A673 (cell line): ENCODE data around the gene VPS26C. TPM values are rescaled to one million over a fixed set of nuclear protein-coding genes. Genes with fewer than 3 reads are reported as not detected.

Source experiments
- BruUV-seq: library from RNA; stranded (reverse); fragments of 400-500 nt; replicated peaks from 2 replicates; lab custom pipeline; 2021; lab: Mats Ljungman, UMichigan
- CTCF ChIA-PET: fragments of 300-600 bp; sonication (Branson Sonifier 250); formaldehyde crosslinking; loops from one replicate; lab custom pipeline; 2022; ENCODE audit warnings: antibody characterized with exemption; lab: Charles Lee
- POLR2A ChIA-PET: fragments of 300-600 bp; sonication (Branson Sonifier 250); formaldehyde crosslinking; loops from one replicate; lab custom pipeline; 2022; ENCODE audit warnings: antibody characterized with exemption; ENCODE audit not compliant: low non-redundant PET; lab: Charles Lee
- DNase-seq: peaks from one replicate; pipeline ENCODE4 v3.0.0-alpha.2; 2015; ENCODE audit warnings: low spot score
- H3K27ac ChIP-seq: fragments of 200-600 bp; sonication (generic); 2 replicates; pipeline ENCODE4 v1.5.1; 2016; ENCODE audit warnings: mixed run types, low read depth, mild to moderate bottlenecking, mixed read lengths, antibody characterized with exemption, low read length; ENCODE audit not compliant: poor library complexity, severe bottlenecking
- H3K27me3 ChIP-seq: fragments of 200-600 bp; sonication (generic); replicated peaks from 2 replicates; pipeline ENCODE4 v1.6.1; 2017; ENCODE audit warnings: mixed run types, low read depth, mild to moderate bottlenecking, mixed read lengths, antibody characterized with exemption, low read length; ENCODE audit not compliant: insufficient read depth, poor library complexity
- H3K36me3 ChIP-seq: fragments of 200-600 bp; sonication (generic); 2 replicates; pipeline ENCODE4 v1.6.1; 2016; ENCODE audit warnings: mixed run types, mild to moderate bottlenecking, mixed read lengths, antibody characterized with exemption, low read length; ENCODE audit not compliant: insufficient read depth, poor library complexity, severe bottlenecking
- H3K4me1 ChIP-seq: fragments of 200-600 bp; sonication (generic); 2 replicates; pipeline ENCODE4 v1.6.1; 2017; ENCODE audit warnings: mixed run types, mild to moderate bottlenecking, mixed read lengths, antibody characterized with exemption, low read length; ENCODE audit not compliant: insufficient read depth, poor library complexity, severe bottlenecking
- H3K4me3 ChIP-seq: fragments of 200-600 bp; sonication (generic); 2 replicates; pipeline ENCODE4 v1.5.1; 2016; ENCODE audit warnings: low read depth, mixed run types, mild to moderate bottlenecking, mixed read lengths, low read length; ENCODE audit not compliant: poor library complexity, severe bottlenecking
- H3K9me3 ChIP-seq: fragments of 200-600 bp; sonication (generic); 2 replicates; pipeline ENCODE4 v1.6.1; 2016; ENCODE audit warnings: mixed run types, low read depth, mild to moderate bottlenecking, mixed read lengths, antibody characterized with exemption, low read length; ENCODE audit not compliant: poor library complexity, severe bottlenecking
- EZH2 ChIP-seq: fragments of 200-600 bp; sonication (generic); IDR thresholded peaks from 2 replicates; pipeline ENCODE4 v1.6.1; 2017; ENCODE audit warnings: borderline replicate concordance, low read depth, mild to moderate bottlenecking, mixed read lengths, antibody characterized with exemption, low read length; ENCODE audit not compliant: poor library complexity, severe bottlenecking
- intact Hi-C: fragments of 100-400 bp; cut with micrococcal nuclease; formaldehyde crosslinking; loops from one replicate; pipeline ENCODE4 v1.10.0; 2022; ENCODE audit not compliant: unreplicated experiment
- total RNA-seq: library from RNA; stranded (reverse); gene quantifications from 2 replicates; pipeline ENCODE4 v1.2.3, GENCODE V29; 2021
- TF ChIP-seq, protein P1 (sequence below): fragments of 300-800, 200-600 bp; sonication (generic); conservative IDR thresholded peaks from 2 replicates; pipeline ENCODE4 v1.5.1; 2017; ENCODE audit warnings: low read depth, mild to moderate bottlenecking, antibody characterized with exemption, low read length, moderate library complexity, mixed read lengths

VPS26C gene
- total RNA-seq, 1 experiment from 2014 or later: 45.3 TPM

DNA sequence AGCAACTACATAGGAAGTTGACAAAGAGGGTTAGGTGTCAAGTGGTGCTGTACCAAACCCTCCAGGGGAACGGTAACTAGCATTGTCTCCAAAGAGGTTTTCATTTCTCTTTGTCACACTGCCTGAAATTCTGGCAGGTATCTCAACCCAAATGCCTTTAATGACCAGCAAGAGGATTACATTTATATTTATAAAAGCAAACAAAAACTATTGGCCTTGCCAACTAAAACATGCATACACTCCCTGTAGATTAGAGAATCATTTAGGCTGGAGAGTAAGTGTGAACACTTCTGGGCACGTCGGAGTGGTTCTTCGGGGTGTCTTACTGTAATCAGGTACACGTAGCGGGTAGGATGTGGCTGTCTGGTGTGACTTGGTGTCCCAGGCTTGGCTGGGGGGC lies 84.9 kb downstream of the VPS26C start:
- TF ChIP-seq EZH2: no peak
- TF ChIP-seq, protein P1, sequence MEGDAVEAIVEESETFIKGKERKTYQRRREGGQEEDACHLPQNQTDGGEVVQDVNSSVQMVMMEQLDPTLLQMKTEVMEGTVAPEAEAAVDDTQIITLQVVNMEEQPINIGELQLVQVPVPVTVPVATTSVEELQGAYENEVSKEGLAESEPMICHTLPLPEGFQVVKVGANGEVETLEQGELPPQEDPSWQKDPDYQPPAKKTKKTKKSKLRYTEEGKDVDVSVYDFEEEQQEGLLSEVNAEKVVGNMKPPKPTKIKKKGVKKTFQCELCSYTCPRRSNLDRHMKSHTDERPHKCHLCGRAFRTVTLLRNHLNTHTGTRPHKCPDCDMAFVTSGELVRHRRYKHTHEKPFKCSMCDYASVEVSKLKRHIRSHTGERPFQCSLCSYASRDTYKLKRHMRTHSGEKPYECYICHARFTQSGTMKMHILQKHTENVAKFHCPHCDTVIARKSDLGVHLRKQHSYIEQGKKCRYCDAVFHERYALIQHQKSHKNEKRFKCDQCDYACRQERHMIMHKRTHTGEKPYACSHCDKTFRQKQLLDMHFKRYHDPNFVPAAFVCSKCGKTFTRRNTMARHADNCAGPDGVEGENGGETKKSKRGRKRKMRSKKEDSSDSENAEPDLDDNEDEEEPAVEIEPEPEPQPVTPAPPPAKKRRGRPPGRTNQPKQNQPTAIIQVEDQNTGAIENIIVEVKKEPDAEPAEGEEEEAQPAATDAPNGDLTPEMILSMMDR: no peak
- DNase-seq: no peak
- H3K9me3 ChIP-seq: no peaks in the 10 kb centered on the region
- CTCF ChIA-PET: no interaction called here
- POLR2A ChIA-PET: no interaction called here
- intact Hi-C loops: no loop called here
- no peaks in the 10 kb centered on the region for H3K4me1 ChIP-seq
- peaks cover 48% of the 10 kb centered on the region for H3K36me3 ChIP-seq
- no peak overlapping the region for H3K4me3 ChIP-seq
- BruUV-seq: no TSS peak
- H3K27ac ChIP-seq: no peak overlapping the region
- H3K27me3 ChIP-seq: no peaks in the 10 kb centered on the region

DNA sequence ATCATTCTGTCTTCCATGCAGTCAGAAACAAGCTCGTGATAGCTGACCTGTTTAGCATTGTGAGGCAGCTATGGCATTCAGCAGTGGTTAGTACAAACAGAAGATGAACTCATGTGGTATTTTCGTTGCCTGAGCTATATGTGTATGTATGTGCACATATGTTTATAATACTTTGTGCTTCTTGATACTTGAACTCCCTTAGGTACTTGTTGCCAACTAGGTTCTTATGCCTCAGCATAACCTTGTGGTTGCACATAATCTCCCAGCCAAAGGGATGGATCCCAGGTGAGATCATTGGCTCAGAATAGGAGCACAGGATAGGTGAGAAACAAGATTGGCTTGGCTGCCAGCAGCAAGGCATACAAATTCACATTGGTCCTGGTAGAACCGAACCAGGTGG lies 86.1 kb downstream of the VPS26C start:
- intact Hi-C loops: no loop called here
- Histone ChIP-seq H3K36me3 (peaks cover 50% of the 10 kb centered on the region), H3K27ac (no peak overlapping the region), H3K9me3 (no peaks in the 10 kb centered on the region), H3K4me3 (no peak overlapping the region), H3K27me3 (no peaks in the 10 kb centered on the region), H3K4me1 (no peaks in the 10 kb centered on the region)
- CTCF ChIA-PET: interaction anchor here (0.6 kb wide), 1 partner anchor 326 kb away, joined by 3 read pairs; no protein-coding TSS in a partner anchor
- DNase-seq: no peak
- TF ChIP-seq, protein P1: no peak
- TF ChIP-seq EZH2: no peak
- POLR2A ChIA-PET: no interaction called here
- BruUV-seq: no TSS peak

DNA sequence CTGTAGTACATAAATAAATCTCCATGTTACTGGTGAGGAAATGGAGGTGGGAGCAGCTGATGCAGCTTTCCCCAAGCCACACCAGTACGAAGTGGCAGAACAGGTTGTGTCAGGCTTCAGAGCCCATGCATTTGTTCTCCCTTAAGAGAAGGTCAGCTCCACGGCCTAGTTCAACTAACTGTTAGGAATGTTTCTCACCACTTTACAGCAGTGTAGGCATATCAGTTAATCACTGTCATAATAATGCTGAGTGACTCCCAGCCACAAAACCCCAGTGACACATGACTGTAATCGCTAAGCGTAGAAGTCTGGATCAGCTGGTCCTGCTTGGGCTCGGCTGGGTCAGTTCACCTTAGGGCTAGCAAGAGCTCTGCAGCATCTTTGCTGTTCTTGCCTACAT lies 90.4 kb downstream of the VPS26C start:
- BruUV-seq: no TSS peak
- H3K4me1 ChIP-seq: no peaks in the 10 kb centered on the region
- H3K27me3 ChIP-seq: no peaks in the 10 kb centered on the region
- H3K4me3 ChIP-seq: no peak overlapping the region
- DNase-seq: no peak
- TF ChIP-seq, protein P1: no peak
- TF ChIP-seq EZH2: no peak
- ChIA-PET CTCF (no interaction called here), POLR2A (interaction anchor here (0.6 kb wide), 1 partner anchor 29 kb away, joined by 4 read pairs; no protein-coding TSS in a partner anchor)
- no peak overlapping the region for H3K27ac ChIP-seq
- H3K9me3 ChIP-seq: no peaks in the 10 kb centered on the region
- intact Hi-C loops: no loop called here
- peaks cover 67% of the 10 kb centered on the region for H3K36me3 ChIP-seq

Other genes starting within 250 kb of the VPS26C start
- 30.7 and 42.1 TPM in 2 replicates for gene PIGP, start 194.3 kb downstream of the VPS26C start, total RNA-seq
- 137 and 140 TPM in 2 replicates for gene TTC3, start 194.1 kb downstream of the VPS26C start, total RNA-seq
- 66.4 and 70.5 TPM in 2 replicates for gene DYRK1A, start 99.4 kb upstream of the VPS26C start, total RNA-seq